GM19455 (cell line): ENCODE measurements around the gene POLR2F.

ENCODE experiments used
- ATAC-seq: cut with Tn5 transposase; IDR thresholded peaks from one replicate; pipeline ENCODE4 v1.9.1; 2021; ENCODE audit not compliant: unreplicated experiment

POLR2F gene

DNA sequence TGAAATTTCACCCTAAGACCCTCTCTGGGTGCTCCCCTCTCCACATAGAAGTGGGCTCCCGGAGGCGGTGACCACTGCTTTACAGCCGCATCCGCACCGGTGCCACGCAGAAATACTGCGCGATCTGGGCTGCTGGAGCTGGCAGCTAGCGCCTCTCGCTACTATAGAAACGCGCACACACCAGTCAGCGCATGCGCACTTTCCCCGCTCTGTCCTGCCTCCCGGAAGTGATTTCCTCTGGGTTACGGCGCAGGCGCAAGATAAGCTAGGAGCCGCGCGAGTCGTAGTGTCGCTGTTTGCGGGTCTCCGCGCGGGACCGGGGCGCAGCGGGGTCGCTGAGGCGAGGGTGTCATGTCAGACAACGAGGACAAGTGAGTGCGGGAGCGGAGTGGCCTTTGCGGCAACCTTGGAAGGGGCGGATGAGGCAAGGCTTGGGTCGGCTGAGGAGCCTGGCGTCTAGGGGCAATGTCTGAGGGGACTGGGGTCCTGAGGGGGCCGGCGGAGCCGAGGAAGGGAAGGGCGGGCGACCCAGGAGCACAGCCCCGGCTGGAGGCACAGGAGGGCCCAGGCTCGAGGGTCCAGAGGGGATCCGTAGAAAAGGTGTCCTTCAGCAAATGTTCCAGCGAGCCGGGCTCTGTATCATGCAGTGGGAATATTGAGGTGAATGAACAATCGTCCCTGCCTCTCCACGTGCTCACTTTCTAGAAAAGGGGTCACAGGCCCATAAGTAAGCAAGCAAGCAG lies at the start of gene POLR2F, which contains the start of gene C22orf23:
Gene POLR2F, plus strand, starts transcription at position 263 of the 743 bp plus-strand sequence. Its CDS starts 89 bp downstream, at position 352.
Gene C22orf23, minus strand, starts transcription at position 165 of the 743 bp plus-strand sequence. CDS start 452 bp downstream, outside the sequence.
- ATAC-seq: peak; percentile 84

DNA sequence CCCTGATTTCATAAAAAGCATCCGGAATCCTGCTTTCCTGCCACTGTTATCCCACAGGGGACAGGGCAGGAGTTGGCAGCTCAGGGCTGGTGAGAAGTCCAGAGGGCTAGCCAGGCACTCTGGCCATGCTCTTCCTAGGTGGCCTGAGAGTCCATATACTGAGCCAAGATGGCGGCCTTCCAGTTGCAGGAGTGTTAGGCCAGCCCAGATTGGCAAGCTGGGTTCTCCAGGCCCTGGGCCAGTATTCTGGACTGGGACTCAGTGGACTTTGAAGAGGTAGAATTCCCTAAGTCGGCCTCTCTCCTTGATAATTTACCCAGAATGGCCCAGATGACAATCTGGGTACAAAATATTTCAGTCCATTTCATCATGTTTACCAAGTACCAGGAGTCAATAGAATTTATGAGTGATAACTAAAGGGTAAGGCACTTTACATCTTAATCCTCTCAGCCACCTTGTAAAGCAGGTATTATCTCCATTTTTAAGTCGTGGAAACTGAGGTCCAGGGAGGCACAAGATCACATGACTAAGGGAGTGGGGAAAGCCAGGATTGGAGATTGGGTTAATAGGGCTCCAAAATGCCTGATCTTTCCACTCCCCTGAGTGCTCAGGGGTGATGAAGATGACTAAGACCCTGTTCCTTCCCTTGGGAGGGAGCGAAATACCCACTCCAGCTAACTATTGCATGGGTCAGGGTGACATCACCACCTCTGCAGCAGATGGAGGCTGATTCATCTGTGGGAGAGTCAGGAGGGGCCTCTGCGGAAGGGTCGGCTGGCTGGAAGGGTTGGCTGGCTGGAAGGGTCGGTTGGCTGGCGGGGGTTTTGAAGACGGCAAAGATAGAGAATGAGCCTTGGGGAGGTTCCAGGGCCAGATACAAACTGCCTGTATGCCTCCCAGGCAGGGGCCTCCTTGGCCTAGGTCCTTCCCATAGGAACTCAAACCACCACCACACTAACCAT lies 48.6 kb upstream of the POLR2F start:
- no peak for ATAC-seq

DNA sequence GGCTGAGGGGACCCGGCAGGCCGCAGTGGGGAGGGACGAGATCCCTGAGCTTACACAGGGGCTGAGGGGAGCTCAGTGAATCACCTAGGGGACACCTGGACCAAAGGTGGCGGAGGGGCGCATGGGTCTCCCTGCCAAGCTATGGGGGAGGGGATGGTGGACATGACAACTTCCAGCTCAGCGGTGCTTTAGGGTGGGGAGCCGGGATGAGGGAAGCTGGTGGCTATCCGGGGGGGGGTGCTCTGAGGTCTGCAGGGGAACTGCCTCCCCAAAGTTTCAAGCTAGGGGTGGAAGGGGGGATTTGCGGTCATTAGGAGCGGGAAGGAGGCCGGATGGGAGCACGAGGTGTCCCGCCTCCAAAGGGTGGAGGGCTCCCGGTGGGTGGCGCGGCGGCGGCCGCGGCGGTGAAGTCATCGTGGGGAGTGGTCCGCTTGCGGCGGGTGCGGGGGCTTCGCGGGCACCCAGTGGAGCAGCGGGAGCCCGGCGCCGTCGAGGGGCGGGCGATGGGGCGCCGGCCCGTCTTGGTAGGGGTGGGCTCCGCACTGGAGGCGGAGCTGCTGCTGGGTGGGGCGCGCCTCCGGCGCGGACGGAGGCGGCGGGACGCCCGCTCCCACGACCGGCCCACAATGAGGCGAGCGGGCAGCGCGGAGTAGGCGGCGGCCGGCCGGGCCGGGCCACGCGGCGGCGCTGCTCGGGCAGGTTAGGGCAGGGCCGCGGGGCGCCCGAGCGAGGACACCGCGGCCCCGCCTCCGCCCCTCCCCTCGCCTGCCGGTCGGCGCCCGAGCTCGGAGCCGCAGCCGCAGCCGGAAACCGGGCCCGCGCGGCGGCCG lies 47.8 kb upstream of the POLR2F start, which contains the start of gene MICALL1:
Gene MICALL1, plus strand, starts transcription at position 764 of the 830 bp plus-strand sequence. CDS start 126 bp downstream, outside the sequence.
- ATAC-seq: no peak

DNA sequence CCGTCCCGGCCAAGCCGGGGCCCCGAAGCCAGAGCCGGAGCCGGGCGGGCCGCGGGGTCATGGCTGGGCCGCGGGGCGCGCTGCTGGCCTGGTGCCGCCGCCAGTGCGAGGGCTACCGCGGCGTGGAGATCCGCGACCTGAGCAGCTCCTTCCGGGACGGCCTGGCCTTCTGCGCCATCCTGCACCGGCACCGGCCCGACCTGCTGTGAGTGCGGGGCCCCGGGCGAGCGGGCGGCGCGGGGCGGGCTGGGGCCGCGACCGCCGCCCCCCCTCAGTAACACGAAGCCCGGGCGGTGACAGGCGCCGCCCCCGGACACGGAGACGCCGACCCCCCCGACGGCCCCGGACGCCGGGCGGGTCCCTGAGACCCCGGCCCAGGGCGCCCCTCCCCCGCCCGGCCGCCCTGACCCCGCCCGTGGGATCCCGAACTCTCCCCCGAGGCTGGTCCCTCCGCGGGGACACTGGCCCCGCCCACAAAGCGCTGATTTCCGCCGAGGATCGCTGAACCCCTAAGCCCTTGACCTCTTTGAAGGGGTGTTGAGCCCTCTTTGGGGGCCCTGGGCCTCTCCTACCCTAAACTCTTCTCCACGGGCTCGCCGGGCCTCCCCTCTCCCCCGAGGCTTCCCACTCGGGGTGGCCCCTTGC lies 47.0 kb upstream of the POLR2F start:
- no peak for ATAC-seq

DNA sequence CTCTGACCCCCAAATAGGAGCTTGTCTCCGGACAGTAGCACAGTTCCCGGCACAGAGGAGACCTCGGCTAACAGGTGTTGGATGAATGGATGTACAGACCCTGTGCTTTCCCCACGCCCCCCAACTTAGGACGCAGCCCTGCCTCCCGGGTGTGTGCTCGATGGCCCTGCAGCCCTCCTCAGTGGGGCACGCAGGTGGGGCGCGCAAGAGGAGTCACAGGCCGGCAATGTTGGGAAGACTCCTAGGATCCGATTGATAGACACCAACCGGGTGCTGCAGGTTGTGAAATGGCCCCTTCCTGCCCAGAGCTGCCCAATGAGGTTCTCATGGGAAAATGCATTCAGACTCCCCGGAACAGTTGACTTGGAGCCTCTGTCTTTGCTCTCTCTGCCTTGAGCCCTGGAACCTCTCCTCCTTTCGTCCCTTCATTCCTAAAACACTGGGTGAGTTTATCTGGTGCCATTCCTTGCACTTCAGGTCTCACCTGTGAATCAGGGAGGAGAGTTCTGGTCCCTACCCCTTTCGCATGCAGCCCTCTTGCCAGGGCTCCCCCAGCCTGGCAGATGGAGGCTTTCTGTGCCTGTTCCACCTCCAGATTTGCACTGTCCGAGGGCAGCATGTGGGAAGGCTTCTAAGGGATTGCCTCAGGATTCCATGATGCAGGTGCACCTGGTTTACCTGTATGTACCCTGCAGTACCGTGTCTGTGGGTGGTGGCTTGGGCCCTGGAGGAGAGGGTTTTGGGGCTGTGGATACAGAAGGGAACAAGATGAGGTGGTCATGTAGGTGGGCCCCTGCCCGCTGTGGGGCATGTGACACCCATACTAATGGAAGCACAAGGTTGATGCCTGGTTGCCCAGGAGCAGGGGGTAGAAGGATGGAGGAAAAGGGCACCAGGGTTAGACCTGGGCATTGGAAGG lies 46.2 kb upstream of the POLR2F start:
- ATAC-seq: no peak

DNA sequence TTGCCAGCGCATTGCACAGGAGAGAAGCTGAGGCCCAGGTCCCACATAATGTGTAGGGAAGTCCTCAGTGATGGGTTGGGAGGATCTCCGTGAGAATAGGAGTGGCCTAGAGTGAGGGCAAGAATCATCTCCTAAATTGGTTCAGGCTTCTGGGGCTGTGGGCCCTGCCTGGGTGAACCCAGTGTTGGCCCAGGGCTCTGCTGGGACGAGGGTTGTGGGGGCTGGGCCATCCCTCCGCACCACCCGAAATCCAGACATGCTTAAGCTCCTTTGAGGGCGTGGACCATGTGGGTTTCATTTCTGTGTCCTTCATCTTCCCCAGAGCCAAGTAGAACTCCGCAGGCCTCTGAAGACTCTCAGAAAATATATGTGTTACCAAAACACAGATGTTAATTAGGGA lies 43.7 kb upstream of the POLR2F start:
- ATAC-seq: no peak

DNA sequence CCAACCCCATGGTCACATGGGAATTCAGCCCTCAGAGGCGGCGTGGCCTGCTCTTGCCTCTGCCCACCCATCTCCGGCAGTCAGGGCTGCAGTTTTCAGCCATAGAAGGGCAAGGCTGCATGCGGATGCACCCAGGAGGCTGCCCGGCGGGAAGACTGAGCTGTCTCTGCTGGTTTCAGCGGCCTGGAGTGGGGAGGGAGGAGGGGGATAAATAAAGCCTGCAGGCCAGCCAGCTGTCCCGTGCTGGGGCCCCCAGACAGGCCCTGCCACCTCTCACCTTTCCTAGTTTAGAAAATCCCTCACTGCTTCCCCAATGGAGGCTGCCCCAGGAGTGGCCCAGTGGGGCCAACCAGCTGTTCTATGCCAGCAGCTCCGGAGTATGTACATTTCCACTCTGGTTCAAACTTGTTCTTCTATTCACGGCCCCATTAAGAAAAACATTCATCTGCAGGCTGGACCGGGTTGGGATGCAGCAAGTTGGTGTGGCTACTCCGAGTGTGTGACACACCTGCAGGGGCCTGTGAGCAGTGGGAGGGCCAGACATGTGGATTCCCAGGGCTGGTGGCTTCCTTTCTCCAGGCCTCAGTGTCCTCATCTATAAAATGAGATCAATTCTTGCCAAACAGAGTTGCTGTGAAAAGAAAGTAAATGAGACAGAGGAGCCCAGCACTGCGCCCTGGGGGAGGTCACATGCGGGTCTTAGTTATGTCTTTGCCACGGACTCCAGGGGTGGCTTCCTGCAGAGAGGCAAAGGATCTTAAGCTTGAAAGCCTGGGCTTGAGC lies 42.4 kb upstream of the POLR2F start:
- no peak for ATAC-seq

DNA sequence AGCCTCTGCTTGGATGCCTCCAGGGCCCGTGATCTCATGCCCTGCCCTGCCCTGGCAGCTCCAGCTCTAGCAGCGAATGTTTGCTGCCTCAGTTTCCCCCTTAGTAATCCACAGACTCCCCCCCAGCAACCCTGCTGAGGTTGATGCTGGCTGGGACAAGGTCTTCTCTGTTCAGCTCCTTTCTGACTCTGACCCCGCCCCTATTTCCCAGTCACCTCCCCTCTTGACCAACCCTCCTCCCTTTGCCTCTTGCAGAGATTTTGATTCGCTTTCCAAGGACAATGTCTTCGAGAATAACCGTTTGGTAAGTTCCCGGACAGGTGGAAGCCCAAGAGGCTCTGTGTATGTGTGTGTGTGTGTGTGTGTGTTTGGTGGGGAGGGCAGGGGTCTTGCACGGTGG lies 41.8 kb upstream of the POLR2F start:
- ATAC-seq: no peak

DNA sequence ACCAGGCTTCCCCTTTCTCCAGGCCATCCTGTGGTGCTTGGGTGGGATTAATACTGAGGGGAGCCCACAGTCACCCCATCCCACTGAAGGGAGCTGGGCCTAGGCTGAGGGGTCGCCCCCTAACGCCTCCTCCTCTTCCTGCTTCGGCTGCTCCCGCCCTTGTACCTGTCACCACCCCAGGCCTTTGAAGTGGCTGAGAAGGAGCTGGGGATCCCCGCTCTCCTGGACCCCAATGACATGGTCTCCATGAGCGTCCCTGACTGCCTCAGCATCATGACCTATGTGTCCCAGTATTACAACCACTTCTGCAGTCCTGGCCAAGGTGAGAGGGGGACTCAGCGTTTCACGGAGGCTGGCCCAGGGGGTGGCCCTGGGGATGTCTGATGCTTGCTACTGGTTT lies 41.3 kb upstream of the POLR2F start:
- ATAC-seq: no peak

DNA sequence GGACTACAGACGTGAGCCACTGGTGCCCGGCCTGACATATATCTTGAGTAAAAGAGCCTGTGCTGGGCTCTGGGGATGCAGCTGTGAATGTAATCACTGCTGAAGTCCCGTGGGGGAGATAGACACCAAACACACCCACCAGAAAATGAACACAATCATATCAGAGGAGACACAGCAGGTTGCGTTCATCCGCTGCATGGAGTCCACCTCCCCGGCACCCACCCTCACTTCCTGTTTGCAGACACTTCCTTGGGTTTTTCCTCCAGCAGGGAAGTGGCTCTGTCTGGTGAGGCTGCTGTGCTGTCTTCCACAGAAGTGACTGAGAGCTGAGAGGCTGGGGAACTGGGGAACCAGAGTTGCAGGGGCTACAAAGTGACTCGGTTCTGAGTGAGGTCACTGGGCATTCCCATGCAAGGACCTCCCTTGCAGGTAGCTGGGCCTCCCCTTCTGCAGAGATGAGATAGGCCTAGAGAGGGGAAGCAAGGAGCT lies 40.2 kb upstream of the POLR2F start:
- no peak for ATAC-seq

DNA sequence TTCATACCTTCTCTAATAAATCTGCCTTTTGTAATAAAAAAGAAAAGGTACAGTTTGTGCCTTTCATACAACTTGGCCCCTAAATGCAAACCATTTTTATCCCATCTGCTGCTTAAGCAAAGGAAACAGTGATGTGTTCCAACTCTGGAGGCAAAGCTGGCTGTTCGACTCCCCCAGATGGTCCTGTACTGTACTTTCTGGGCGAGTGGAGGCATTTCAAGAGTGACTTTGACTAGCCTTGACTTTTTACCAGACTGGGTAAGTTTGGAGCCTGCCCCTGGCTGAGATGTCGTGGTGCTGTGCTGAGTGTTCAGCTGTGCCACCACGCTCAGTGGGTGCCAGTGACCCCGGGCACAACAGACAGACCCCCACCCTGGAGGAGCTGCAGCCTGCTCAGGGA lies 37.2 kb upstream of the POLR2F start:
- no peak for ATAC-seq

DNA sequence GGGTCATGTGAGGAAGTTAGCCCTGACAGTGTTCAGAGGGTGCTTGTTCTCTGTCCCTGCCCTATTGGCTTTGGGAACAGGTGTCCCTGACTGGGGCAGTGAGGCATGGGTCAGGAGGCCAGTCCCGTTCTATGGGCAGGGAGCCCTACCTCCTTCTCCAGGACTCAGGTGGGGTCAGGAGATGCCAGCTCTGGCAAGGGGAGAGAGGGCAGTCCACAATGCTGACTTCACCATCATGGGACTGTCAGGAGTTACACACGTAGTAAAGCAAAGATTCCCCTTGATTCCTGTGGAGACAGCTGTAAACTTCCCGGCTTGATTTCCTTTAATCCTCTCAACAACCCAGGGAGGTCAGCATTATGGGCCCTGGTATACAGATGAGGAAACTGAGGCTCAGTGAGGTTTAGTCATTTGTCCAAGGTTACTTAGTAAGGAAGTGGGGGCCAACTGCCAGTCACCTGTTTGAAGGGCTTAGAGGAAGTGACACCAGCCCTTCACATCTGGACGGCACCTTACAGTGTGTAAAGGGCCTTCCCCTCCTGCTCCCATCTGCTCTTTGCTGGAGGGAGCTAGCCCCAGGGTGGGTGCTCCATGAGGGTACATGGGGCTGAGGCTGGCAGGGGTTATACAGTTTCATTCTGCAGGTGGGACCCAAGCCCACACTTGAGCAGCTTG lies 35.5 kb upstream of the POLR2F start:
- ATAC-seq: no peak

DNA sequence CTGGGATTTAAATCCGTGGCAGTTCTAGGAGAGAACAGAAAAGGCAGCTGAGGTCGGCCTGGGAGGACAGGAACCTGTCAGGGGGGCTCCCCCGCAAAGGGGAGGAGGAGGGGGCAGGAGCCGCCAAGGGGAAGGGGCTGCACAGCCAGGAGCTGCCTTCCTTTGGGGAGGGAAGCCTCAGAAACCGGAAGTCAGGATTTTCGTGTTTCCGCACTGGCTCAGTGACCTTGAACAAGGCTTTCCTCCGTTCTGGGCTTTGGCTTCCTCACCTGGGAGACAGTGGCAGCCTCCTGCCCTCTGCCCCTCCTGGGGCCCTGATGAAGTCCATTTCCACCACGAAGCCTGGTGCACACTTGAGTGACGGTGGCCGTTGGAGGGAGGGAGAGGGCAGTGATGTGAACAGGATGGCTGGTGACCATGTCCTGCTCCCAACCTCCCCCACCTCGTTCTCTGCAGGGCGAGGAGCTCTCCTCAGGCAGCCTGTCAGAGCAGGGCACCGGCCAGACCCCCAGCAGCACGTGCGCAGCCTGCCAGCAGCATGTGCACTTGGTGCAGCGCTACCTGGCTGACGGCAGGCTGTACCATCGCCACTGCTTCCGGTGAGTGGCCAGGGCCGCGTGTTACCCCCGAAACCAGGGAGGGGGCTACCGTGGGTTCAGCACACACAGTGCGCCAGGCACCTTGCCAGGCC lies 34.8 kb upstream of the POLR2F start:
- ATAC-seq: no peak

DNA sequence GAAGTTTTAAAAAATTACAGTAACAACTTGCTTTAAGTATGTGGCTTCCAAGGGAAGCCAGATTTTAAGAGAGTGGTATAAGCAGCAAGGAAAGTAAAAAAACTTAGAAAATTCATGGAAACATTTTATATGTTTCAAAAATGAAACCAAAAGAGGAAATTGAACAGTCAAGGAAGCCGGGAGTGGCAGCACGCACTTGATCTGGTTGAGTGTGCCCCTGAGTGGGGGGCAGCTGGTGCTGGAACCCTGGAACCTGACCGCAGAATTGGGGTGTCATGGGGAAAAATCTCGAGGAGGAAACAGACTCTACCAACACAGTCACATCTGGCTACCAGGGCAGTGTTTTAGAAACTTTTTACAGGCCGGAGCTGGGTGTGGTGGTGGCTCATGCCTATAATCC lies 33.4 kb upstream of the POLR2F start:
- no peak for ATAC-seq

DNA sequence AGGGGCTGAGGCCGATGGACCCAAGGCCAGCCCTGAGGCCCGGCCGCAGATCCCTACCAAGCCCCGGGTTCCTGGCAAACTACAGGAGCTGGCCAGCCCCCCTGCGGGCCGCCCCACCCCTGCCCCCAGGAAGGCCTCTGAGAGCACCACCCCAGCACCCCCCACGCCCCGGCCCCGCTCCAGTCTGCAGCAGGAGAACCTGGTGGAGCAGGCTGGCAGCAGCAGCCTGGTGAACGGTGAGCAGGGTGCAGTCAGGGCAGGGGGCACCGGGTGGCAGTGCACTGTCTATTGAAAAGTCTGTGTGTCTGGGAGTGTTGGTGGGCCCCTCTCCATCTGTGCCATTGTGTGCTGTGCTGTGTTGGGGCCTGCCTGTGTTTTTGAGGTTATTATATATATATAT lies 31.3 kb upstream of the POLR2F start:
- no peak for ATAC-seq

DNA sequence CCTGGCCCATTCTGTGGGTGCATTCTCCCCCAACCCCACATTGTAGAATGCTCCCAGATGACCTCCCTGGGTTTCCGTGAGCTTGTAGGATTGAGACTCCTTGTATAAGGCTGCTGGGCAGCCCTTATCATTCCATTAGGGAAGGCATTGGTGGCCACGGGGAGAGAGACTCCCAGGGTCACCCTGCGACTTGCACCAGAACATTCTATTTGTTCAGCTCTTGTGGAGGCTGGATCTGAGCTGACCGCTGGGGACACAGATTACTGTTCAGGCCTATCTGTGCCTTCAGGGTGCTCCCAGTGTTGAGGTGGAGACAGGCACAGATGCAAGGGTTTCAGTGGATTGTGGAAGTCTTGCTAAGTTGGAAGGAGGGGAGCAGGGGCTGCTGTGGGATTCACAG lies 29.6 kb upstream of the POLR2F start:
- no peak for ATAC-seq

DNA sequence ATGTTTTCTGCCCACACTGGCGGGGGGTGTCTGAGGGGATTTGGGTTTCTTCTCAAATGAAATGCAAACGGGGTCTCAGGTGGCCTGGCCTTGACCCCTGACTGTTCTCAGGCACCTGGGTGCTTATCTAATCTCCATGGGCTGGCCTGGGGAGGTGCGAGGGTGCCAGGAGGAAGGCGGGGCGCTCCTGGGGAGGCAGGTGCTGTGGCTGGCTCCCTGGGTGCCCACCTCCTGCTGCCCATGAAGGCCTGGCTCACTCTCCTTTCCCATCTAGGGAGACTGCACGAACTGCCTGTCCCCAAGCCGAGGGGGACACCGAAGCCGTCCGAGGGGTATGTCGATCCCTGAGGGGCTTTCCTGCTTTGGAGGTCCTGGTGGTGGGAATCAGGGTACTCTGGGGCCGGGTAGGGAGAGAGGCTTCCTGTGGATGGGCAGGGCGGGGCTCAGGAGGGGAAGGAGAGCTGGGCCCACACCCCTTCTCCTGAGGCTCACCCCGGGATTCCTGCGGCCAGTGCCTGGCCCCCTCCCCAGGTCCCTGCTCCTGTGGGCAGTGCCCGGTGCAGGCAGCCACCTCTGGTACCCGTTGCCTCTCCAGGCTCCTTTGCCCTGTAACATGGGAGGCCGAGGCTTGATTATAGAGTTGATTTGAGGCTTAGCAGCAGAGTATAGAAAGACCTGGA lies 29.0 kb upstream of the POLR2F start:
- no peak for ATAC-seq
